GM12891 (cell line): ENCODE data around the gene SMIM29.

Experiments used
- DNase-seq: peaks from one replicate; pipeline ENCODE4 v3.0.0; 2011; ENCODE audit warnings: low spot score; ENCODE audit not compliant: insufficient read length
- FAIRE-seq: peaks from 2 replicates; lab custom pipeline; 2011; peaks lifted over from hg19 to GRCh38; lab: Jason Lieb, UNC
- PAX5 ChIP-seq: IDR thresholded peaks from 2 replicates; pipeline ENCODE4 v1.6.1; 2011; ENCODE audit warnings: low read length, moderate library complexity, mild to moderate bottlenecking; ENCODE audit not compliant: insufficient read depth, severe bottlenecking
- POLR2A ChIP-seq: IDR thresholded peaks from 2 replicates; pipeline ENCODE4 v1.6.1; 2011; ENCODE audit warnings: low read depth, low read length, control low read depth
- POLR2AphosphoS5 ChIP-seq: IDR thresholded peaks from 2 replicates; pipeline ENCODE4 v1.6.1; 2011; ENCODE audit warnings: low read depth, low read length, control low read depth
- POU2F2 ChIP-seq: IDR thresholded peaks from 2 replicates; pipeline ENCODE4 v1.6.1; 2011; ENCODE audit warnings: low read depth, mild to moderate bottlenecking, control low read depth, low read length, moderate library complexity
- SPI1 ChIP-seq: IDR thresholded peaks from 2 replicates; pipeline ENCODE4 v1.6.1; 2011; ENCODE audit warnings: low read depth, low read length, control low read depth
- TAF1 ChIP-seq: IDR thresholded peaks from 2 replicates; pipeline ENCODE4 v1.6.1; 2011; ENCODE audit warnings: low read depth, low read length, control low read depth

SMIM29 gene

GRCh38 chr6:34202329-34203201, 46.2 kb downstream of the SMIM29 start:
- DNase-seq (no peak), FAIRE-seq (no peak)
- no peak for TF ChIP-seq POLR2A
- no peak for TF ChIP-seq SPI1
- TF ChIP-seq TAF1, result no peak
- TF ChIP-seq PAX5, result no peak
- TF ChIP-seq POLR2AphosphoS5, result no peak
- no peak for TF ChIP-seq POU2F2

GRCh38 chr6:34201455-34202107, 47.2 kb downstream of the SMIM29 start:
- FAIRE-seq (no peak), DNase-seq (no peak)
- TF ChIP-seq POLR2A (no peak), POLR2AphosphoS5 (no peak), TAF1 (no peak), SPI1 (no peak), PAX5 (no peak), POU2F2 (no peak)

- peak; percentile 13 for FAIRE-seq
- DNase-seq, result no peak
- TF ChIP-seq POLR2AphosphoS5 (no peak), PAX5 (no peak), POU2F2 (no peak), SPI1 (no peak), TAF1 (no peak), POLR2A (no peak)
Observed at GRCh38 chr6:34200340-34200971, 48.4 kb downstream of the SMIM29 start.

GRCh38 chr6:34196833-34197195, 52.0 kb downstream of the SMIM29 start:
- TF ChIP-seq SPI1, result no peak
- no peak for TF ChIP-seq POU2F2
- TF ChIP-seq TAF1, result no peak
- TF ChIP-seq POLR2AphosphoS5, result no peak
- no peak for TF ChIP-seq PAX5
- TF ChIP-seq POLR2A, result no peak
- DNase-seq (no peak), FAIRE-seq (no peak)
